GM13977 (cell line): ENCODE measurements around the gene CKM.

Experiments used
- DNase-seq: peaks from one replicate; pipeline ENCODE4 v3.0.0; 2012; ENCODE audit warnings: low spot score
- in situ Hi-C: fragments of 300-500 bp; cut with MboI; formaldehyde crosslinking; loops from one replicate; pipeline ENCODE4 v1.12.0; 2022; ENCODE audit warnings: low sequenced_read_pairs, low pct_unique_long_range_greater_than_20kb, mixed read lengths, inconsistent platforms; ENCODE audit not compliant: unreplicated experiment
- TF ChIP-seq, protein P1 (sequence below): IDR thresholded peaks from 2 replicates; pipeline ENCODE4 v1.5.1; 2012; ENCODE audit warnings: mild to moderate bottlenecking, control low read depth; ENCODE audit not compliant: insufficient read depth; ENCODE audit errors: extremely low read depth, missing control alignments

Gene CKM

DNA sequence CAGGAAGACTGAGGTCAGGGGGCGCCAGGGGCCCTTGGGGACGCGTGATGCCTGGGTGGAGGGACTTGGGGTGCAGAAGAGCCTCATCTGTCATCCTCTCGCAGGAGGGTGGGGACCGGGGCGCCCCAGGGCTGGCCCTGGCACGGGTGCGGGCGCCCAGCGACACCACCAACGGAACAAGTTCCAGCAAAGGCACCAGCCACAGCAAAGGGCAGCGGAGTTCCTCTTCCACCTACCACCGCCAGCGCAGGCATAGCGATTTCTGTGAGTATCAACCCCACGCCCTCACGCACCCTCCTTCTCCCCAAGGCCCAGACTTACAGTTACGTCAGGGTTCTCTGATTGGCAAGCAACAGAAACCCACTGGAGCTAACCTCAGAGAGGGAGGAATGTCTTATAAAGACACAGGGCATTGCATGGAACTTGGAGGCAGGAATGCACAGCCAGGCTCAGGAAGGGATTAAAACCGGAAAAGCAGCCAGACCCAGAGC is 42.2 kb downstream of the CKM start:
- TF ChIP-seq, protein P1, sequence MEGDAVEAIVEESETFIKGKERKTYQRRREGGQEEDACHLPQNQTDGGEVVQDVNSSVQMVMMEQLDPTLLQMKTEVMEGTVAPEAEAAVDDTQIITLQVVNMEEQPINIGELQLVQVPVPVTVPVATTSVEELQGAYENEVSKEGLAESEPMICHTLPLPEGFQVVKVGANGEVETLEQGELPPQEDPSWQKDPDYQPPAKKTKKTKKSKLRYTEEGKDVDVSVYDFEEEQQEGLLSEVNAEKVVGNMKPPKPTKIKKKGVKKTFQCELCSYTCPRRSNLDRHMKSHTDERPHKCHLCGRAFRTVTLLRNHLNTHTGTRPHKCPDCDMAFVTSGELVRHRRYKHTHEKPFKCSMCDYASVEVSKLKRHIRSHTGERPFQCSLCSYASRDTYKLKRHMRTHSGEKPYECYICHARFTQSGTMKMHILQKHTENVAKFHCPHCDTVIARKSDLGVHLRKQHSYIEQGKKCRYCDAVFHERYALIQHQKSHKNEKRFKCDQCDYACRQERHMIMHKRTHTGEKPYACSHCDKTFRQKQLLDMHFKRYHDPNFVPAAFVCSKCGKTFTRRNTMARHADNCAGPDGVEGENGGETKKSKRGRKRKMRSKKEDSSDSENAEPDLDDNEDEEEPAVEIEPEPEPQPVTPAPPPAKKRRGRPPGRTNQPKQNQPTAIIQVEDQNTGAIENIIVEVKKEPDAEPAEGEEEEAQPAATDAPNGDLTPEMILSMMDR, result no peak
- DNase-seq, result no peak
- in situ Hi-C loops, result no loop called here

DNA sequence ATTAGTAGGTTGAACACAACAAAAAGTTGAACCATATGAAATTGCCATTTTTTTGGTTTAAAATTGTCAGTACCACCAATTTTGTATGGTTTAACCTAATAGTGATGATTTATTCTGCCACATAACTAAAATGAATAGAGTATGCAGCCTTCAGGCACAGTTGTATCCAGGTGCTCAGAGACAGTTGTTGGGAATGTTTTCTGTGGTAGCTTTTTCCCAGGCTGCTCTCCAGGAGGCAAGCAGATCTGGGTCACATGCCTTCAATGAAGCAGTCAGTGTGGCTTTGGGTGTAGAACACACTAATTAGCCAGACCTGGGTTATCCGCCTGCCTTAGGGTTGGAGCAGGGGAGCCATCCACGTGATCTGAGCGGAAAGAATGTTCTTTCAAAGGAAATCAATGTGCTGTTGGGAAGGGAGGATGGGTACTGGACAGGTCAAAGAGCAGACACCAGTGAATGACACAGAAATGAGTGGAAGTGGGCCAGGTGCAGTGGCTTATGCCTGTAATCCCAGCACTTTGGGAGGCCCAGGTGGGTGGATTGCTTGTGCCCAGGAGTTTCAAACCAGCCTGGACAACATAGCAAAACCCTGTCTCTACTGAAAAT is 43.0 kb downstream of the CKM start:
- in situ Hi-C loops, result no loop called here
- TF ChIP-seq, protein P1, result no peak
- DNase-seq, result no peak

DNA sequence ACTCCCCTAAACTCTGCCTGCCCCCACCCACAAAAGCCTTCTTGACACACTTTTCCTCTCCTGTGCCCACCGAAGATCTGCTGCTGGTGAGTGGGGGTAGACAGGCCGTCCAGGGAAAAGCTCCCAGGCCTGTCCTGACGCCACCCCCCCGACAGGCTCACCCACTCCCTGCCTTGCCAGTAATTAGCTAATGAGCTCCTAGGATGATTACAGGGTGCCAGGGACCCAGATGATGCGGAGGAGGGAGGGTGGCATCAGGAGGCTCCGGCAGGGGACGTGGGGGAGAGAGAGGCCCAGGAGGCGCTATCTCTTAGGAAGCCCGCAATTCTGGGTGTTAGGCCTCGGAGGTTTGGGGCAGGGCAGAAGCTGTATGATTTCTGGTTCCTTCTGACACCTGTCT is 44.6 kb downstream of the CKM start:
- in situ Hi-C loops, result no loop called here
- TF ChIP-seq, protein P1, result no peak
- DNase-seq, result no peak

DNA sequence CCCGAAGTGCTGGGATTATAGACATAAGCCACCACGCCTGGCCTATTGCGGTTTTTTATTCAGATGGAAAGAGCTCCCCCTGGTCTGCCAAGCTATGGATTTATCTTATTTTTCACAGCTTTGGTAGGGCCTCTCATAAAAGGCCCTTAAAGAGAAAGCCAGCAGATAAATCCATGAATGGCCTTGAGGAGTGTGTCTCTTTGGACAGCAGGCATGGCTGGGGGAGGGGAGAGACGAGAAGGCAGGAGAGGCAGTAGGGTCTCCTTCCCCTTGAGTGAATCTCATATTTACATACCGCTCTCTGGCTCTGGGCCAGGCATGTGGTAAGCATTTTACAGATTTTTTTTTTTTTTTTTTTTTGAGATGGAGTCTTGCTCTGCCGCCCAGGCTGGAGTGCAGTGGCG is 46.4 kb downstream of the CKM start:
- in situ Hi-C loops, result no loop called here
- TF ChIP-seq, protein P1, result no peak
- DNase-seq, result no peak

DNA sequence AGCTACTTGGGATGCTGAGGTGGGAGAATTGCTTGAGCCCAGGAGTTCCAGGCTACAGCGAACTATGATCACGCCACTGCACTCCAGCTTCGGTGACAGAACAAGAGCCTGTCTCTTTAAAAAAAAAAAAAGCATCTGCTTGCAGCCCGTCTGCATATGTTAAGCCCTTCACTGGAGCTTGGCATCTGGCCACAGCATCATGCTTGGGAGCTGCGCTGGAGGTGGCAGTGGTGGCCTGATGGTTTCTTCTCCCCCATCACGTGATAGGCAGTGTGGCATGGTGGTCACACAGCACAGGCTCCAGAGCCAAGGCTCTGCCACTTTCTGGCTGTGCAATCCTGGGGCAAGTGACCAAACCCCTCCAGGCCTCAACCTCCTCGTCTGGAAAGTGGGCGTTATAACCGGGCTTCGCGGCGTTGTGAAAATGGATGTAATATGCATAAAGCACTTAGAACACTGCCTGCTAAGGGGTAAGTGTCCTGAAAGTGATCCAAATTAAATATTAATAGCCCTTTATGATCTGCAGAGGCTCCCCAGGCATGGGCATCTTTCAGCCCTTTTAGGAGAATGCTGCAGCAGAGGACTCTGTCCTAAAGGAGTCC is 47.2 kb downstream of the CKM start:
- DNase-seq, result no peak
- TF ChIP-seq, protein P1, result no peak
- in situ Hi-C loops, result no loop called here

DNA sequence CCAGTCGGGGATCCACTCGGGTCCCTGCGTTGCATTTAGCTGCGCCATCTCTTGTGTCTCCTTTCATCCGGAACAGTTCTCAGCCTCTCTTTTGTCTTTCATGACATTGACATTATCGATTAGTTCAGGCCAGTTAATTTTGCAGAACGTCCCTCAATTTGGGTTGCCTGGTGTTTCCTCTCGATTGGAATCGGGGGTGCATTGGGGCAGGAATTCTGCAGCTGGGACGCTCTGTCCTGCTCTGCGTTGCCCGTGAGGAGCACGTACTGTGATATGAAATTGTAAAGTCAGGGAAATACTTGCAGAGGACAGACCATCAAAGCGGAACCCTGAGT is 49.2 kb downstream of the CKM start:
- in situ Hi-C loops, result no loop called here

More for the DNA sequence above, 49.2 kb downstream of the CKM start:
- TF ChIP-seq, protein P1, result no peak
- DNase-seq, result no peak
